Smooth muscle cell (in vitro differentiated cells): ENCODE data around the gene NUDT16. TPM values are rescaled to one million over a fixed set of nuclear protein-coding genes. Genes with fewer than 3 reads are reported as not detected.
"Not testable (repeated sequence)": the region's sequence is repeated elsewhere in the genome, so short reads cannot be mapped to it uniquely, and the experiment has no call there.

Source experiments
- DNase-seq: peaks from one replicate; lab custom pipeline; 2025; ENCODE audit not compliant: unreplicated experiment; lab: John Stamatoyannopoulos, UW
- H2AFZ ChIP-seq: fragments of 200-600 bp; sonication (generic); 2 replicates; pipeline ENCODE4 v1.6.0; 2016; ENCODE audit warnings: antibody characterized with exemption, low read depth, mild to moderate bottlenecking
- H3F3A ChIP-seq: fragments of 200-600 bp; sonication (generic); 2 replicates; pipeline ENCODE4 v1.6.0; 2017; ENCODE audit warnings: antibody characterized with exemption, low read depth
- H3K27ac ChIP-seq: fragments of 200-600 bp; sonication (generic); 2 replicates; pipeline ENCODE4 v1.5.1; 2016; ENCODE audit warnings: low read depth, mild to moderate bottlenecking
- H3K27me3 ChIP-seq: fragments of 200-600 bp; sonication (generic); 2 replicates; pipeline ENCODE4 v1.6.1; 2016; ENCODE audit warnings: low read depth, mild to moderate bottlenecking
- H3K36me3 ChIP-seq: fragments of 200-600 bp; sonication (generic); 2 replicates; pipeline ENCODE4 v1.5.1; 2016; ENCODE audit warnings: low read depth
- H3K4me1 ChIP-seq: fragments of 200-600 bp; sonication (generic); 2 replicates; pipeline ENCODE4 v1.5.1; 2016; ENCODE audit warnings: low read depth
- H3K4me2 ChIP-seq: fragments of 200-600 bp; sonication (generic); 2 replicates; pipeline ENCODE4 v1.6.0; 2016; ENCODE audit warnings: mild to moderate bottlenecking
- H3K4me3 ChIP-seq: fragments of 200-600 bp; sonication (generic); 2 replicates; pipeline ENCODE4 v1.5.1; 2016; ENCODE audit warnings: mild to moderate bottlenecking
- H3K79me2 ChIP-seq: fragments of 200-600 bp; sonication (generic); 2 replicates; pipeline ENCODE4 v1.6.0; 2016; ENCODE audit warnings: low read depth, mild to moderate bottlenecking
- H3K9ac ChIP-seq: fragments of 200-600 bp; sonication (generic); 2 replicates; pipeline ENCODE4 v1.6.0; 2016; ENCODE audit warnings: low read depth
- H3K9me3 ChIP-seq: fragments of 200-600 bp; sonication (generic); replicated peaks from 2 replicates; pipeline ENCODE4 v1.5.1; 2016; ENCODE audit warnings: low read depth
- H4K20me1 ChIP-seq: fragments of 200-600 bp; sonication (generic); 2 replicates; pipeline ENCODE4 v1.6.0; 2016; ENCODE audit warnings: low read depth
- WGBS: methylation state at CpG from one replicate; pipeline ENCODE4 v1.1.7; 2016; ENCODE audit warnings: low lambda C conversion rate; 5-methylcytosine and 5-hydroxymethylcytosine counted together
- polyA plus RNA-seq: library from polyadenylated mRNA; unstranded; fragments of >200 nt; fragmentation: Nextera tagmentation; extraction: Ambion mirVana; gene quantifications from 2 replicates; pipeline ENCODE4 v1.2.1, GENCODE V29; 2016
- total RNA-seq: library from RNA; depleted of rRNA; stranded (reverse); fragments of >200 nt; gene quantifications from 2 replicates; pipeline ENCODE4 v1.2.3, GENCODE V29; 2014
- TF ChIP-seq, protein P1 (sequence below): fragments of 200-600 bp; sonication (generic); IDR thresholded peaks from 2 replicates; pipeline ENCODE4 v1.5.1; 2017; ENCODE audit warnings: borderline replicate concordance, mild to moderate bottlenecking, antibody characterized with exemption; ENCODE audit not compliant: insufficient read depth, poor library complexity, severe bottlenecking

NUDT16 gene
- total and polyA plus RNA-seq, 2 experiments from 2014 or later, result 5.6 to 8.4 TPM

DNA sequence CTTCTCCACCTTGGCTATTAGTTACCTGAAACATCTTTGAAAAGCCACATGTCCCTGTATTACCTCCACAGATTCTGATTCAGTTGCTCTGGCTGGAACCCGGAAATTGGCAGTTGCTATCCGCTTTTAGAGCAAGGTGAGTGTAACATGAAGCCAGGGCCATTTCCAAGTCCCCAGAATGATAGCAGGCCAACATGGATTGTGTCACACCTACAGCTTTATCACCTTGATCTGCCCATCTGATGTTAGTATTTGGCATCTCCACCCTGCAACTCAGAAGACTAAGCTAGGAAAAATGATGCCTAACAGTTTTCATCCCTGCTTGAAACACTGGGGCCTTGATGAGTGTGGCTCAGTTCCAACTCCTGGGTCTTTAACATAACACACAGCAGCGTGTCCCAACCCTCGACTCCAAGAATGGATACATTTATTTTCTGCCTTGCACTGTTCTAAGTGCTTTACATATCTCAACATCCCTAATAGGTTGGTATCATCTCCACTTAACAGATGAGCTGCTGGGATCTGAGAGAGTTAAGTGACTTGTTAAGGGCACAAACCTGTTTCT is 21.3 kb upstream of the NUDT16 start:
- Histone ChIP-seq H3K36me3 (no peaks in the 10 kb centered on the region), H2AFZ (no peak overlapping the region), H3K9me3 (no peaks in the 10 kb centered on the region), H3K27ac (no peak overlapping the region), H4K20me1 (no peaks in the 10 kb centered on the region), H3K4me1 (no peaks in the 10 kb centered on the region), H3K27me3 (no peaks in the 10 kb centered on the region), H3F3A (no peaks in the 10 kb centered on the region), H3K4me3 (no peak overlapping the region), H3K9ac (no peak overlapping the region), H3K4me2 (no peak overlapping the region), H3K79me2 (no peaks in the 10 kb centered on the region)
- WGBS, result 93% methylated on average over 4 of the region's 4 CpGs
- no peak for DNase-seq
- TF ChIP-seq, protein P1, sequence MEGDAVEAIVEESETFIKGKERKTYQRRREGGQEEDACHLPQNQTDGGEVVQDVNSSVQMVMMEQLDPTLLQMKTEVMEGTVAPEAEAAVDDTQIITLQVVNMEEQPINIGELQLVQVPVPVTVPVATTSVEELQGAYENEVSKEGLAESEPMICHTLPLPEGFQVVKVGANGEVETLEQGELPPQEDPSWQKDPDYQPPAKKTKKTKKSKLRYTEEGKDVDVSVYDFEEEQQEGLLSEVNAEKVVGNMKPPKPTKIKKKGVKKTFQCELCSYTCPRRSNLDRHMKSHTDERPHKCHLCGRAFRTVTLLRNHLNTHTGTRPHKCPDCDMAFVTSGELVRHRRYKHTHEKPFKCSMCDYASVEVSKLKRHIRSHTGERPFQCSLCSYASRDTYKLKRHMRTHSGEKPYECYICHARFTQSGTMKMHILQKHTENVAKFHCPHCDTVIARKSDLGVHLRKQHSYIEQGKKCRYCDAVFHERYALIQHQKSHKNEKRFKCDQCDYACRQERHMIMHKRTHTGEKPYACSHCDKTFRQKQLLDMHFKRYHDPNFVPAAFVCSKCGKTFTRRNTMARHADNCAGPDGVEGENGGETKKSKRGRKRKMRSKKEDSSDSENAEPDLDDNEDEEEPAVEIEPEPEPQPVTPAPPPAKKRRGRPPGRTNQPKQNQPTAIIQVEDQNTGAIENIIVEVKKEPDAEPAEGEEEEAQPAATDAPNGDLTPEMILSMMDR, result no peak

GRCh38 chr3:131361066-131361463 is 20.5 kb upstream of the NUDT16 start:
- H3K4me2 ChIP-seq, H3K4me1 ChIP-seq, H3K9me3 ChIP-seq, H3K9ac ChIP-seq, H3F3A ChIP-seq, DNase-seq, H3K36me3 ChIP-seq, H3K4me3 ChIP-seq, H3K79me2 ChIP-seq, H3K27me3 ChIP-seq, H3K27ac ChIP-seq, H2AFZ ChIP-seq, H4K20me1 ChIP-seq: not testable (repeated sequence)
- 83% methylated on average over 7 of the region's 7 CpGs for WGBS

- TF ChIP-seq, protein P1, result no peak
- H3K4me3 ChIP-seq, result peak overlapping the region; percentile 54
- H3K36me3 ChIP-seq, result no peaks in the 10 kb centered on the region
- H3F3A ChIP-seq, result no peaks in the 10 kb centered on the region
- peak overlapping the region; percentile 75 for H2AFZ ChIP-seq
- no peaks in the 10 kb centered on the region for H3K9me3 ChIP-seq
- no peaks in the 10 kb centered on the region for H3K4me1 ChIP-seq
- no peaks in the 10 kb centered on the region for H3K79me2 ChIP-seq
- WGBS, result 15% methylated on average over 64 of the region's 64 CpGs
- H3K27me3 ChIP-seq, result no peaks in the 10 kb centered on the region
- no peak overlapping the region for H3K9ac ChIP-seq
- H3K4me2 ChIP-seq, result peak overlapping the region; percentile 84
- no peaks in the 10 kb centered on the region for H4K20me1 ChIP-seq
- H3K27ac ChIP-seq, result no peak overlapping the region
- no peak for DNase-seq
These were observed 19.8 kb upstream of the NUDT16 start for GRCh38 chr3:131361464-131362421.

DNA sequence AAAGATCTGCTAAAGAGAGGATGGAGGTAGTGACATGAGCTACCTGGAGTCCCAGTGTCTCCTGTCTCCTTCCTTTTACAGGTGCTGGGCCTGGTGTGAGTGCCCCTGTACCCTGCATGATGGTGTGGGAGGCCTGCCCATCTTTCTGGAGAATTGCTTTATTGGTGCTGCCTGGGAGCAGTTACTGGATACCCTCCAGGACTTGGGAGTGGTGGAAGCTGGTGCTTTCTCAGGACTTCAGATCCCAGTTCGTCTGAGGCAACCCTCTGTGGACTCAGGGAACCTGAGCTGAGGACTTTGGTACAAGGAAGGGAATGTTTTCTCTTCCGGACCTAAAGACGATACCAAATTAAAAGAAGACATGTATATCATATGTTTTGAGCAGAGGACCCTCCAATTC is 18.3 kb upstream of the NUDT16 start:
- Histone ChIP-seq H3K79me2 (no peaks in the 10 kb centered on the region), H3K9me3 (no peaks in the 10 kb centered on the region), H3K27ac (no peak overlapping the region), H2AFZ (no peak overlapping the region), H4K20me1 (no peaks in the 10 kb centered on the region), H3F3A (no peaks in the 10 kb centered on the region), H3K4me3 (no peak overlapping the region), H3K36me3 (no peaks in the 10 kb centered on the region), H3K27me3 (no peaks in the 10 kb centered on the region), H3K4me2 (no peak overlapping the region), H3K4me1 (no peaks in the 10 kb centered on the region), H3K9ac (no peak overlapping the region)
- TF ChIP-seq, protein P1, result no peak
- DNase-seq, result no peak
- WGBS, result 92% methylated on average over 3 of the region's 3 CpGs
